Measurements from ENCODE around the gene UBASH3B.

UBASH3B gene

GRCh38 chr11:122706291-122707088 is 51.0 kb downstream of the UBASH3B start:
- Mint-ChIP-seq H3K4me3 (no peak overlapping the region), H3K9me3 (no peaks in the 10 kb centered on the region), H3K4me1 (peaks cover 78% of the 10 kb centered on the region), H3K27me3 (no peaks in the 10 kb centered on the region), H3K27ac (no peak overlapping the region)
- ATAC-seq (no peak), DNase-seq (no peak)

GRCh38 chr11:122707111-122707510 is 51.6 kb downstream of the UBASH3B start:
- no peaks in the 10 kb centered on the region for H3K27me3 Mint-ChIP-seq
- H3K9me3 Mint-ChIP-seq, result no peaks in the 10 kb centered on the region
- H3K4me3 Mint-ChIP-seq, result no peak overlapping the region
- DNase-seq (no peak), ATAC-seq (no peak)
- no peak overlapping the region for H3K27ac Mint-ChIP-seq
- peaks cover 78% of the 10 kb centered on the region for H3K4me1 Mint-ChIP-seq

- Mint-ChIP-seq H3K9me3 (no peaks in the 10 kb centered on the region), H3K27ac (no peak overlapping the region), H3K27me3 (no peaks in the 10 kb centered on the region), H3K4me3 (no peak overlapping the region), H3K4me1 (peaks cover 80% of the 10 kb centered on the region)
- ATAC-seq (no peak), DNase-seq (no peak)
Measured at GRCh38 chr11:122707901-122708300, 52.4 kb downstream of the UBASH3B start.

GRCh38 chr11:122709039-122709760 is 53.7 kb downstream of the UBASH3B start:
- no peak overlapping the region for H3K27ac Mint-ChIP-seq
- DNase-seq (no peak), ATAC-seq (no peak)
- H3K4me3 Mint-ChIP-seq, result peak overlapping the region in 1 of 2 donors; percentile 21
- H3K4me1 Mint-ChIP-seq, result peaks cover 80% of the 10 kb centered on the region
- no peaks in the 10 kb centered on the region for H3K9me3 Mint-ChIP-seq
- H3K27me3 Mint-ChIP-seq, result no peaks in the 10 kb centered on the region

GRCh38 chr11:122711362-122711761 is 55.8 kb downstream of the UBASH3B start:
- H3K4me1 Mint-ChIP-seq, result peaks cover 80% of the 10 kb centered on the region
- H3K27ac Mint-ChIP-seq, result no peak overlapping the region
- no peak overlapping the region for H3K4me3 Mint-ChIP-seq
- no peak for ATAC-seq
- H3K27me3 Mint-ChIP-seq, result no peaks in the 10 kb centered on the region
- H3K9me3 Mint-ChIP-seq, result no peaks in the 10 kb centered on the region
- no peak for DNase-seq

- peaks cover 80% of the 10 kb centered on the region for H3K4me1 Mint-ChIP-seq
- no peak overlapping the region for H3K27ac Mint-ChIP-seq
- H3K27me3 Mint-ChIP-seq, result no peaks in the 10 kb centered on the region
- DNase-seq (no peak), ATAC-seq (no peak)
- no peak overlapping the region for H3K4me3 Mint-ChIP-seq
- H3K9me3 Mint-ChIP-seq, result no peaks in the 10 kb centered on the region
Measured at GRCh38 chr11:122711831-122712381, 56.4 kb downstream of the UBASH3B start.

- Mint-ChIP-seq H3K9me3 (no peaks in the 10 kb centered on the region), H3K4me3 (no peak overlapping the region), H3K4me1 (peaks cover 87% of the 10 kb centered on the region), H3K27me3 (no peaks in the 10 kb centered on the region), H3K27ac (peak overlapping the region in 1 of 2 donors; percentile 63)
- DNase-seq (peak in 1 of 2 donors; percentile 21), ATAC-seq (no peak)
Measured at GRCh38 chr11:122714004-122714403, 58.5 kb downstream of the UBASH3B start.

- ATAC-seq, result no peak
- H3K9me3 Mint-ChIP-seq, result no peaks in the 10 kb centered on the region
- DNase-seq, result no peak
- H3K4me1 Mint-ChIP-seq, result peaks cover 87% of the 10 kb centered on the region
- no peak overlapping the region for H3K27ac Mint-ChIP-seq
- no peaks in the 10 kb centered on the region for H3K27me3 Mint-ChIP-seq
- H3K4me3 Mint-ChIP-seq, result no peak overlapping the region
Measured at GRCh38 chr11:122714484-122714883, 59.0 kb downstream of the UBASH3B start.

GRCh38 chr11:122715548-122716440 is 60.3 kb downstream of the UBASH3B start:
- no peak for DNase-seq
- H3K4me1 Mint-ChIP-seq, result peaks cover 98% of the 10 kb centered on the region
- H3K4me3 Mint-ChIP-seq, result no peak overlapping the region
- ATAC-seq, result no peak
- no peaks in the 10 kb centered on the region for H3K9me3 Mint-ChIP-seq
- H3K27me3 Mint-ChIP-seq, result no peaks in the 10 kb centered on the region
- H3K27ac Mint-ChIP-seq, result peak overlapping the region in 1 of 2 donors; percentile 5

GRCh38 chr11:122717264-122717867 is 61.8 kb downstream of the UBASH3B start:
- H3K27ac Mint-ChIP-seq, result peak overlapping the region; percentile 21 to 60
- H3K4me1 Mint-ChIP-seq, result peaks cover 98% of the 10 kb centered on the region
- peak overlapping the region; percentile 32 to 67 for H3K4me3 Mint-ChIP-seq
- ATAC-seq (peak; percentile 92), DNase-seq (peak; percentile 70 to 80)
- H3K9me3 Mint-ChIP-seq, result no peaks in the 10 kb centered on the region
- no peaks in the 10 kb centered on the region for H3K27me3 Mint-ChIP-seq

GRCh38 chr11:122720107-122720881 is 64.8 kb downstream of the UBASH3B start:
- no peaks in the 10 kb centered on the region for H3K27me3 Mint-ChIP-seq
- no peaks in the 10 kb centered on the region for H3K9me3 Mint-ChIP-seq
- peaks cover 99% of the 10 kb centered on the region for H3K4me1 Mint-ChIP-seq
- no peak for ATAC-seq
- H3K4me3 Mint-ChIP-seq, result no peak overlapping the region
- DNase-seq, result no peak
- H3K27ac Mint-ChIP-seq, result no peak overlapping the region

GRCh38 chr11:122721201-122721963 is 65.9 kb downstream of the UBASH3B start:
- H3K9me3 Mint-ChIP-seq, result no peaks in the 10 kb centered on the region
- H3K4me3 Mint-ChIP-seq, result no peak overlapping the region
- ATAC-seq (no peak), DNase-seq (no peak)
- H3K27ac Mint-ChIP-seq, result no peak overlapping the region
- H3K27me3 Mint-ChIP-seq, result no peaks in the 10 kb centered on the region
- H3K4me1 Mint-ChIP-seq, result peaks cover 99% of the 10 kb centered on the region

GRCh38 chr11:122721964-122722266 is 66.4 kb downstream of the UBASH3B start:
- H3K27ac Mint-ChIP-seq, result no peak overlapping the region
- H3K4me1 Mint-ChIP-seq, result peaks cover 99% of the 10 kb centered on the region
- ATAC-seq, result no peak
- DNase-seq, result no peak
- no peaks in the 10 kb centered on the region for H3K9me3 Mint-ChIP-seq
- peak overlapping the region in 1 of 2 donors; percentile 54 for H3K4me3 Mint-ChIP-seq
- H3K27me3 Mint-ChIP-seq, result no peaks in the 10 kb centered on the region

- H3K27ac Mint-ChIP-seq, result peak overlapping the region in 1 of 2 donors; percentile 71
- peak; percentile 15 for ATAC-seq
- peak overlapping the region; percentile 58 to 71 for H3K4me3 Mint-ChIP-seq
- no peaks in the 10 kb centered on the region for H3K27me3 Mint-ChIP-seq
- no peak for DNase-seq
- no peaks in the 10 kb centered on the region for H3K9me3 Mint-ChIP-seq
- peaks cover 99% of the 10 kb centered on the region for H3K4me1 Mint-ChIP-seq
Measured at GRCh38 chr11:122723106-122723505, 67.6 kb downstream of the UBASH3B start.
